ENCODE data around the gene GKN1. TPM values are rescaled to one million over a fixed set of nuclear protein-coding genes. Genes with fewer than 3 reads are reported as not detected.

Gene GKN1
- total RNA-seq, 4 donors from 2014 or later, result not detected

GRCh38 chr2:68942827-68943226, 31.6 kb upstream of the GKN1 start:
- TF ChIP-seq CTCF (IDR thresholded peaks at IDR 0.05; ENCODE audit: low read depth), result no peak

- TF ChIP-seq CTCF (IDR thresholded peaks at IDR 0.05; ENCODE audit: low read depth), result no peak
These were observed 30.6 kb upstream of the GKN1 start for GRCh38 chr2:68943581-68944568.

GRCh38 chr2:68946117-68946516, 28.3 kb upstream of the GKN1 start:
- no peak for TF ChIP-seq CTCF (IDR thresholded peaks at IDR 0.05; ENCODE audit: low read depth)

- no peak for TF ChIP-seq CTCF (IDR thresholded peaks at IDR 0.05; ENCODE audit: low read depth)
These were observed 25.7 kb upstream of the GKN1 start for GRCh38 chr2:68948710-68949109.

- TF ChIP-seq CTCF (IDR thresholded peaks at IDR 0.05; ENCODE audit: low read depth), result no peak
These were observed 22.5 kb upstream of the GKN1 start for GRCh38 chr2:68951899-68952298.

- no peak for TF ChIP-seq CTCF (IDR thresholded peaks at IDR 0.05; ENCODE audit: low read depth)
These were observed 21.4 kb upstream of the GKN1 start, which contains the start of gene GKN2 for GRCh38 chr2:68952887-68953521. TSS of gene GKN2 (minus strand) at chr2:68952893. CDS start at chr2:68952861, 32 bp downstream.

- TF ChIP-seq CTCF (IDR thresholded peaks at IDR 0.05; ENCODE audit: low read depth), result no peak
These were observed 15.4 kb upstream of the GKN1 start for GRCh38 chr2:68959001-68959400.

Measured in subcutaneous adipose tissue (tissue), 4 donors.